ENCODE measurements around the gene RAB18.
"Not testable (repeated sequence)": the region's sequence is repeated elsewhere in the genome, so short reads cannot be mapped to it uniquely, and the experiment has no call there.

RAB18 gene

DNA sequence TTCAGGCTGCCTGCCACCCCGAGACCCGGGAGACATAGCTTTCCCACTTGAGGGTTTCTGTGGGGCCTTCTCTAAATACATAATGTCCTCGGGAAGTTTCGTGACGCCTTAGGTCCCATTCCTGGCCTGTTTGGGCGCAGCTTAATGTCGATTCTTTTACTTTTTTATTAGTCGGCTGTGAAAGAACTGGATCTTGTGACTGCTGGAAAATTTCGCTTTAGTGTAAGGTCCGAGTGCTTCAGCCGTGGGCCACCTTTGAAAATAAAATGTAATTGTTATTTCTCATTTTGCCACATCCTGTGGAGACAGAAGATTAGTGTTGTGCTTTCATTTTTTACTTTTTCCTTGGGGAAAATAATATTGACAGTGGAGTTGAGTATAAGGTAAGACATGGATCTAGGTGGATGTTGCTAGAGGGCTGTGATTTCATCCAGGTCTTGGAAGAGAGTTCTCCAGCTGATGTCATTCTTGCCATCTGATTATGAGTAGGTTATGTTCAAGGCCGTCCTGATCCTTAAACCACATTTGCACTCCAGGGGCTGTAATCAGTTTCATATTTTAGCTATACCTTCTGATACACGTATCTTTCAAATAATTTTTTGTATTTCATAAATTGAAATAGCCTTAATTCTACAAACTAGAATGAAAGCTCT lies 830 bp downstream of the RAB18 start:
- no peak for DNase-seq (ENCODE audit: low spot score)

DNA sequence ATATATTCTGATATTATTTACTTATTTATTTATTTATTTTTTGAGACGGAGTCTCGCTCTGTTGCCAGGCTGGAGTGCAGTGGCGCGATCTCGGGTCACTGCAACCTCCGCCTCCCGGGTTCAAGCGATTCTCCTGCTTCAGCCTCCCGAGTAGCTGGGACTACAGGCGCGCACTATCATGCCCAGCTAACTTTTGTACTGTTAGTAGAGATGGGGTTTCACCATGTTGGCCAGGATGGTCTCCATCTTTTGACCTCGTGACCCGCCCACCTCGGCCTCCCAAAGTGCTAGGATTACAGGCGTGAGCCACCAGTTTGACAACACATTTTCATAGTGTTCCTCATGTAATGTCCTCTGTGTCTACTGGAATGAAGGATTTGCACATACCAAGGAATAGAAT lies 1.4 kb downstream of the RAB18 start:
- not testable (repeated sequence) for DNase-seq (ENCODE audit: low spot score)

DNA sequence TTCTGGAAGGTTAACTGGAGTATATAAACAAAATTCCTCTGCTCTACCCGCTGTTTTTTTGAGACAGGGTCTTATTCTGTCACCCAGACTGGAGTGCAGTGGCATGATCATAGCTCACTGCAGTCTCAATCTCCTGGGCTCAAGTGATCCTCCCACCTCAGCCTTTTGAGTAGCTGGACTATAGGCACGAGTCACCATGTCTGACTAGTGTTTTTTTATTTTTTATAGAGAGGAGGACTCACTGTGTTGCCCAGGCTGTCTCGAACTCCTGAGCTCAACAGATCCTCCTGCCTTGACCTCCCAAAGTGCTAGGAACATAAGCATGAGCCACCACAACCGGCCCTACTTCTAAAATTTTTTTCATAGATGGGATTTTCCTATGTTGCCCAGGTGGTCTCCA lies 2.2 kb downstream of the RAB18 start:
- no peak for DNase-seq (ENCODE audit: low spot score)

DNA sequence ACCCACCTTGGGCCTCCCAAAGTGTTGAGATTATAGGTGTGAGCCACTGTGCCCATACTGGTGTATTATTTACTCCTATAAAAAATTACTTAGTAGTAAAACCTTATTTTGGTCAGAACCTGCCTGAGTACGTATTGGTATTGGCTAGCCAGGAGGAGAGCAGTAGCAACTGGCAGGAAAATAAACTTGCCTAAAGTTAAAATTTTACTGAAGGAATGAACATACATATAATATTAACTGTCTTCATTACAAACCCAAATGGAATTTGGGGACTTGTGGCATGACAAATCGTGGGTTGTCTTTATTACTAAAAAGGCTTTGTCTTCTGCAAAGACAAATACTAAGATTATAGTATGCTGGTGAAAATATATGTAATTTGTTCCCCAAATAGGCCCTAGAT lies 8.4 kb downstream of the RAB18 start:
- DNase-seq (ENCODE audit: low spot score) = no peak

DNA sequence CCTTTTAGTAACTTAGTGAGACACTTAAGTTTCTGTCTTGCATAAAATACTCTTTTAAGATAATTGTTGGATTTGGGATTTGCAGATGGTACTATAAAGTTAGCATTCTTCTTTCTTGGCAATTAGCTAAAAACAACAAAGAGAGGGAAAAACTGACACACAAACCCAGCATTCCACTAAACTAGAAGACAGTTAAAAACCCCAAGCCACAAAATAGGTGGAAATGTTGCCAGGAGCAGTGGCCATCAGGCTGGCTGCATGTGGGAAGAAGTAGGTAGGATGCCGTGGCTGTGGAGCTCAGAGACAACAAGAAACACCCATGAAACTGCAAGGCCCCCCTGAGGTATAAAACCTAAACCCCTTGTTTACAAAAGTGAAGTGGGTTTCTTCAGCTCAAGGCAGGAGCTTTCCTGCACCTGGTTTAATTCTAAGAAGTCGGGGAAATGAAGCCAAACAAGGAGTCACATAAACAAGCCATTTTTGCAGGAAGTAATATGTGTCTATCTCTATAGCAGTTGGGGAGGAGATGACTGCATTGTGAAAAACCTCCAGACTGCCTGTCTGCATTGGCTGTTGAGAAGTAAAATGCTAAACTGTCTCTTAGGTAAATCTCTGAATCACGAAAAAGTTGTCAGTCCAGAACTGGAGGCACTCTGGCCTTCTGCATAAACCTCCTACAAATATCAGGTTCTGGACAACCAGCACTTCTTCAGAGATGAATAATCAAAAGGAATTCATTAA lies 9.5 kb downstream of the RAB18 start:
- no peak for DNase-seq (ENCODE audit: low spot score)

DNA sequence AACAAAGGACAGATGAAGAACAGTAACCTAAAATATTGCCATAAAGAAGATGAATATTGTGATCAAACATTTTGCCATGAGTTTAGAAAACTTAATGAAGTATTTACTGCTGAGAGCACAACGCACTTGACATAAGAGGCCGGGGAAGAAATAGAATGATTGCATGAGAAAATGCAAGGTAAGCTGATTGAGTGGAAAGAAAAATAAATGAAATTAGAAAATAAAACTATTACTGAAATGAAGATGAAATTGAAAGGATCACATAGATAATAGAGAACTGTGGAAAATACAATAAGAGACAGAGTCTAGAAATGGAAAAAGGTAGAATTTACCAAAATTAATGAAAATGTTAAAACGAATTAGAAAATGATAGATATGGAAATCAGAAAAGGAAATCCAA lies 10.1 kb downstream of the RAB18 start:
- DNase-seq (ENCODE audit: low spot score) = no peak

DNA sequence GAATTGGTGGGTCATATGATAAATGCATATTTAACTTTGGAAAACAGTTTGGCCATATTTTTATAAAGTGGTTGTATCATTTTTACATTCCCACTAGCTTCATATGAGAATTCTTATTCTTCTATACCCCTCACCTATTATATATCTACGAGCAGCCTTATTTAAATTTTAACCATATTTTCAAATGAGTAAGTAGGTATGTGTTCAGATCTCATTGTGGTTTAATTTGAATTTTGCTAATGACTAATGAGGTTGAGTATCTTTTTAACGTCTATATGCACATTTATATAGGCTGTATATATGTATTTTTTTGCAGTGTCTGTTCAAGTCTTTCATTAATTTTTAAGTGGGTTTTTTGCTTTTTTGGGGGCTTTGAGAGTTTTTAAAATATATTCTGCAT lies 14.2 kb downstream of the RAB18 start:
- no peak for DNase-seq (ENCODE audit: low spot score)

DNA sequence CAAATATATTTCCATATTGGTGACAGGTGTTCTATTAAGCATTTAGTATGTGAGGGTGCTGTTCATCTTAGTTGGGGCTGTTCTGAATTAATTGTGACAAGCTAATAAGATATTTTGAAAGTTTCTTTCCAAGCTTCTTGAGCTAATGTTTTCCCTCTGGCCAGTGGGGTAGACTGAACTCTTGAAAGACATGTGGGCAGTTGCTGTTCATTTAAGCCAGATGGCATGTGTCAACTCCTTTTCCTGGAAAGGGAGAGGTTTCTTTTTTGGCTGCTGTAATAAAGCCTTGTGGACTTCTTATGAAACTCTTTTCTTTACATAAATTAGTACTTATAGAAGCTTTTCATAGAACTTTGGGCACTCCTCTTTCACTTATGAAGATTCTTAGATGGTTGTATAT lies 21.7 kb downstream of the RAB18 start:
- DNase-seq (ENCODE audit: low spot score) = no peak

DNA sequence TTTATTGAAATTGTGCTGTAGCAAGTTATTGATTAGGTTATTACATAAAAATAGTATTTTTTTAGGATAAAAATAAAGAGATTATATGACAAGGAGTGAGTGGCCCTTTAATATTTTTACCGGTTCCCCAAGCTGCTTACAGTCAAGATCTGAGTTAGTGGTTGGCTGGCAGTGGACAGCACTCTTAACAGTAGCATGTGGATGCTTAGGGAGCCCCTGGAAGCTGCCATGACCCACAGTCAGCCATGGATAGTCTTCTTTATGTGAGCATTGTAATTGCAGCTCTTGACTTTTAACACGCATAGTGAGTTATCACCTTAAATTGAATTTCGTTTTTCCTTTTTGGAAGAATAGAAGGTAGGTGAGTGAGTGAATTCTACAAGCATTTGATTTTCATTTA lies 22.1 kb downstream of the RAB18 start:
- no peak for DNase-seq (ENCODE audit: low spot score)

DNA sequence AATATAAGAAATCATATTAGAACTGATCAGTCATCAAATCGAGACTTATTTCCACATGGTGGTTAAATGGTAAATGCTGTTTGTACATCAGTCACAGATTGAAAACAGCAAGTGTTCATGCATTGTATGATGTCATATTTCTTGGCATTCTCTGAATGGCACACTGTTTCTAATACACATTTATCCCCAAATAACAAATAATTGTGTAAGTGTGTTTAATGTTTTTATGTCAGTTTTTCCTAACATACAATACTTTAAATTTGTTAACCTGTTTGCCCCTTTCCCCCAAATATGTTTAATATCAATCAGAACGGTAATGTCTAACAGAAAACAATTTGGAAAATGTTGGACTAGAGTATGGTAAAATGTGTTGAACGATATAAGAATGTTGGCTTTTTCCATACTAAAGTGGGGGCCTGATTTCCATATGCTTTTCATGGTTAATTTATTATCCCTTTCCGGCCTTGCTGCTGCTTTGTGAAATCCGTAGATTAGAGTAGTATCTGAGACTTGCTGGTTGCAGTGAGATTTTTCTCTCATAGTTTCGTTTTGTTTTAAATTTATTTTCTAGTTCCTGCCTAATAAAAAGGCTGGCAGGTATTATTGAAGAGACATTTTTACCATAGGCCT lies 23.7 kb downstream of the RAB18 start:
- DNase-seq (ENCODE audit: low spot score) = no peak

DNA sequence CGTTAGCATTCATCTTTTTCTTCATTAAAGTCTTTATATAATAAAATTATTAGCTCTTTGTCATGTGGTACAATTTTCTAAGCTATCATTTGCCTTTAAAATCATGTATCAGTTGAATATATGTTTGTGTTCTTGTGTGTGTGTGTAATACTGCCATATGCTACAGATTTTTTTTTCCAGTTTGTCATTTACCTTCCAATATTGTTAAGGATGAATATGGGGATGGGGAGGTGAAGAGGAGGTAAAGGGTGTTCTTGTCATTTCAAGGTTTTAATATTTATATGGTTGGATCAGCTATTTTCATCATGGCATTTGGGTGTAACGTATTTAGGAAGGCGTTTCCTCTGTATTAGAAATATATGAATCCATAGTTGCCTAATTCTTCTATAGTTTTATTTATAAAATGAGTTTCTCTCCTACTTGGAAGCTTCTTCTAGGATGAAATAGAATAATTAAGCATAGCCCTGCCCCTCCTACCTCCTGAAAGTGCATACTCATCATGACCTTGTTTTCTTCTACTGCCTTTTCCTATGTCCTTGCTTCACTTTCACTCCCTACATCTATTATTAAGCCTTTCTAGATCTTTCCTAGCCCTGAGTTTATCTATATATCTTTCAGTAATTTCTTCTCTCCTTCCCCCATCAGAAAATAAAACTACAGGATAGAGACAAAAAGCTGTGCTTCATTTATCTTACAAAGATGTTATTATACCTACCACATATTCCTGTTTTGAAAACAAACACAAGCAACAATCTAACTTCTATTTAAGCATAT lies 25.1 kb downstream of the RAB18 start:
- DNase-seq (ENCODE audit: low spot score) = no peak

DNA sequence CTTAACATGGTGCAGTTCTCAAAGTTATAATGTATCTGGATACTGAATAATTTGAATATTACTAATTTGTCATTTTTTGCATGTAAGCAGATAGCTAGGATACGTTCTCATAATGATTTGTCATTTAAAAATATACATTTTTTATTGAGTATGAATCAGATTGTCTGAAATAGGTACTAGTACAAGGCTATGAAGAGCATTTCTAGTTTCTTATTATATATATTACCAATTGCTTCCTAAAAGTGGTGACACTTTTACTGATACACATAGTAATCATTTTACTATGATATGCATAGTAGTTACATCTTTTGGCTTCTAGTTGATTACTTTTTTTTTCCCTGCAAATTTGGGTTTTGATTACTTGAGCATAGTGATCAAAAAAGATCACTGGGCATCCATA lies 26.4 kb downstream of the RAB18 start:
- DNase-seq (ENCODE audit: low spot score) = no peak

DNA sequence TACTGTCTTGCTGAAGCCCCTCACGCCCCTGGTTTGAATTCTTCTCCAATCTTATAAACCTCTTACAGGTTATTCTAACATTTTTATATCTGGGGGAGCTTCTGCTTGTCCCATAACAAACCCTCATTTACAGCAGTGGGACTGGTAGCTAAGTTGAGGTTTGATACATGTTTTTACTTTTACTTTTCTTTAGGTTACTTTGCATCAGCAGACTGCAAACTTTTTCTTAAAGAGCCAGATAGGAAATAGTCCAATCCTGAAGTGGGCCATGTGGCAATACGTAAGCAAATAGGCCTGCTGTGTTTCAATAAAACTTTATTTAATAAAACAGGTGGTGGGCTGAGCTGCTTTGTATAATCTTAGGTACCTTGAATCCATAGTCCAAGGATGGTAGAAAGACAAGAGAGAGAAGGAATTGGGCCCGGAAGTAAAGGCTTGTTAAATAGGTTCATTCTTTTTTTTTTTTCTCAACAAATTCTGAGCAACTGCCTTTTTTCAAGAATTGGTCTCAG lies 27.3 kb downstream of the RAB18 start:
- DNase-seq (ENCODE audit: low spot score) = no peak

DNA sequence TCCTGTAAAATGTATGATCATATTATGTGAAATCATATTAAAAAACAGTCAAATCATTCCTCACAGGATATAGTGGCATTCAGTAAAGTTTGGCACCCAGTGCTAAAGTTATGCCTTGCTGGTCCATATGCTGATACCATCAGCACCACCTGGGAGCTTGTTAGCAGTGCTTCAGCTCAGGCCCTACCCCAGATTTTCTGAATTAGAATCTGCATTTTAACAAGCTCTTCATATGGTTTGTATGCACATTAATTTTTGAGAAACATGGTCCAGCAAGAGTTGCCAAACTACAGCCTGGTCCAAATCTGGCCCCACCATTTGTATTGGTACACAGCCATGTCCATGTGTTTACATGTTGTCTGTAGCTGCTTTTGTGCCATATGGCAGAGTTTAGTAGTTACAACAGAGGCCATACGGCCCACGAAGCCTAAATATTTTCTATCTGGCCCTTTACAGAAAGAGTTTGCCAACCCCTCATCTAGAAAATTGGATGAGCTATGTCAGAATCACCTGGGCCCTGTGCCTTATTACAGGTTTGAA lies 30.1 kb downstream of the RAB18 start:
- DNase-seq (ENCODE audit: low spot score) = no peak

DNA sequence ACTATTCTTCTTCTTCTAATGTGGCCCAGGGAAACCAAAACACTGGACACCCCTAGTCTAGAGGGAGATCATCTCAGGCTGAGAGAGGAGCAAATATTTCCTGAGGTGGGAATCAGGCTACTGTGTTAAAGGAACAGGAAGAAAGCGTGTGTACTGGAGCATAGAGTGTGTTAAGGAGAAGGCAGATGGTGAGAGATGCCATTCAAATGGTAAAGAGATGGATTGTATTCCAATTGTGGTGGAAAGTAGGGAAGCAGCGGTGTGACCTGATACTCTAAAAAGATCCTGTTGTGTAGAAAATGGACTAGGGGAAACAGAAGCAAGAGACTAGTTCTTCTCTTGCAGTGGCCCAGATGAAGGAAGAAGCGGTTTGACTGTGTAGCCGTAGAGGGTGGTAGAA lies 31.2 kb downstream of the RAB18 start:
- DNase-seq (ENCODE audit: low spot score) = no peak

DNA sequence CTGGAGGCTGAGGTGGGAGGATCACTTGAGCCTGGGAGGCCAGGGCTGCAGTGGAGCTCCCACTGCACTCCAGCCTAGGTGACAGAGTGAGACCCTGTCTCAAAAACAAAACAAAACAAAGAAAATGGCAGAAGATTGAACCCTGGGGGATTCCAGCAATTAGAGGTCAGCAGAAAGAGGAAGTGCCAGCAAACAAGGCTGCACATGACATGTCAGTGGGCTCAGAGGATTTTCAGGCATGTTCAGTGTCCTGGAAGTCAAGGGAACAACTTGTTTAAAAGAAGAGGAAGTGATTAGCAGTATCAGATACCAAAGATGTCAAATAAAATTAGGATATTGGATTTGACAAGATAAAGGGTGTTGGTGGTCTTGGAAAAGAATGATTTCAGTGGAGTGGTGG lies 32.3 kb downstream of the RAB18 start:
- no peak for DNase-seq (ENCODE audit: low spot score)

DNA sequence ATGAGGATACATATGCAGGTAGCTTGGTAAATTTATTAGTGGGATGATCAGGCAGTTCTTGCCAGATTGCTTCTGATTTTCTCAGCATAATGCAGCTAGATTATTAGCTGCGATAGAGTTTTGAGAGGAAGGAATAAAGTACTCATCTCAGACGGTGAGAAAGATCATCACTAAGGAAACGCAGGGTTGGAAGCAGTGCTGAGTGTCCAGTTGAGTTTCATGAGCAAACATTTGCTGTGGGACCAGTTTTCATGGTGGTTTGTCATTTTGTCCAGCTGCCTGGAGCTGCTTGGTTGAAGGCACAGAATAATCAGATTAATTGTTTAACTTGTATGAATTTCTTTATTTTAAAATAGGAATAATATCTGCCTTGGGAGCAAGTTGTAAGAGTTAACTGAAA lies 33.1 kb downstream of the RAB18 start:
- no peak for DNase-seq (ENCODE audit: low spot score)

DNA sequence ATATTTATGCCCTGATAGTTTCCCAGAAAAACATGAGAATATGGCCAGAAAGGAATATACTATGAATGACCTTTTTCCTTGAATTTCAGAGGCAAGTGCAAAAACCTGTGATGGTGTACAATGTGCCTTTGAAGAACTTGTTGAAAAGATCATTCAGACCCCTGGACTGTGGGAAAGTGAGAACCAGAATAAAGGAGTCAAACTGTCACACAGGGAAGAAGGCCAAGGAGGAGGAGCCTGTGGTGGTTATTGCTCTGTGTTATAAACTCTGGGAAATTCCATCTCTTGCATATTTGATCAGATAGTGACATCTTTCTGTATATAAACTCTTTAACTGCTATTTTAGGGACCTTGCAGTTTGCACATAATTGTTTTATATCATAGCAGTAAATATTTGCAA lies 33.7 kb downstream of the RAB18 start:
- no peak for DNase-seq (ENCODE audit: low spot score)

DNA sequence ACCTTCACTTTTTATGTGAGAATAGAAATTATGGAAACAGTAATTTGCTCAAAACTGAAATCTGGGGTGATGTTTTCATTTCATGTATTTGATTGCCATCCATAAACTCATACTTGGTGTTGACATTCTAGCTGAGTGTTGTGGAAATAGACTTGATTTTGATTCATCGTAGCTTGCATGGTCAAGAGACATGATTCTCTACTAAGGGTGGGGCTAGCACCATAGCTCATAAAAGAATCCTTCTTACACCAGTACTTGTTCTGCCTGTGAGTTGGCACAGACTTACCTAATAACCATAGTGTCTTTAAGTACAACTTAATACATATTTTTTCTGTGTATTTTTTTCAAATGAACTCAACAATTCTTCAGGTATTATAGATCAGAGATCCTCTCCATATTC lies 36.6 kb downstream of the RAB18 start:
- no peak for DNase-seq (ENCODE audit: low spot score)

DNA sequence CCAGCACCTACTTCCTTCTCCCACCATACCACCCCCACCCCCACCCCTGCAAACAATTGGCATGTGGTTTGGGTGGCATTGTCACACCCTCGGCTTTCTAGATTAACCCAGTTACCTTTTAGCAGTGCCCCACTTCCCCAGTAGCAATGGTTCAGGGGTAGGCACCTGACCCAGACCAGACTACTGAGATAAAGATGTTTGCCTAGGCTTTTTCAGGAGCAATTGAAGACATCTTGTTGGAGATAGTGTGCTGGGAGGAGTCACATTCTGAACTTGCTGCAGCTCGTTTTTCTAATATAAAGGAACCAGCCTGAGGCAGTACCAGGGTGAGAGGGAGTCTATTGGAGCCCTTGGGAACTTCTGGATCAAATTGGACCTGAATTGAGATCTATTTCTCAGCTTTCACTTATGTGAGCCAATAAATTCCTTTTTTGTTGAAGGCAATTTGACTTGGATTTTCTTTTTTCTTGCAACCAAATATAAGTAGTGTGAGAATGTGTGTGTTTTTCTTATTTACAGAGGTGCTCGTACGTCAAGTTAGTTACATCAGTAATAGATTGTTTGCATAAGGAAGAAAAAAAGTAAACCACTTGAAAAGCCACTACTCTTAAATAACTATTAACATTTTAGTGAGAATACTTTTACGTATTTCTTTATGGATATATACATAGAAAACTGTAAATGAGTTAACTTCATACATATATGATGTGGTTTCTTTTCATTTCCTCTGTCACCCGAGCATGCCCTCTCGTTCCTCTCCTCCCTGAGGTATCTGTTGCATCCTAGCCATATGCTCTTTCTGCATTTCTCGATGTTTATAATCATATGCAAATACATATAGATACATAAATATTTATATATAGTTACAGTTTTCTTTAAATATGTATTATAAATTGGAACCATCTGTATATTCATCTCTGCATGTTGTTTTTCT lies 38.0 kb downstream of the RAB18 start:
- DNase-seq (ENCODE audit: low spot score) = no peak

DNA sequence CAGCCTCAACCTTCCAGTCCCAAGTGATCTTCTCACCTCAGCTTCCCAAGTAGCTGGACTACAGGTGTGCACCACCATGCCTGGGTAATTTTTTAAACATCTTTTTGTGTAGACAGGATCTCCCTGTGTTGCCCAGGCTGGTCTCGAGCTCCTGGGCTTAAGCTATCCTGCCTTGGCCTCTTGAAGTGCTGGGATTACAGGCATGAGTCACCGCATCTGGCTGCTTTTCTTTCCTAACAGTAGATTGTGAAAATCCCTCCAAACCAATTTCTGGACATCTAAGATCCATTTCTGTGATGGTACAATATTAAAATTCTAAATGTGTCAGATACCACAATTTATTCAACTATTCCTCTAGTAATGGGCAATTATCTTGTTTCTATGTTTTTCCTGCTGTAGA lies 38.7 kb downstream of the RAB18 start:
- DNase-seq (ENCODE audit: low spot score) = no peak

Data from HuH-7 (cell line).